GM23338 (cell line): ENCODE results near the gene GPRC5B. TPM values are rescaled to one million over a fixed set of nuclear protein-coding genes. Genes with fewer than 3 reads are reported as not detected.

Experiments used
- ATAC-seq: fragments of 200-7000 bp; cut with Tn5 transposase; 3 replicates; pipeline ENCODE4 v1.9.1; 2020
- DNase-seq: peaks from one replicate; pipeline ENCODE4 v3.0.0-alpha.2; 2015; ENCODE audit warnings: low spot score
- H2AFZ ChIP-seq: fragments of 200-600 bp; sonication (generic); 2 replicates; pipeline ENCODE4 v1.8.0; 2016; ENCODE audit warnings: antibody characterized with exemption, mild to moderate bottlenecking, moderate library complexity
- H3F3A ChIP-seq: fragments of 200-600 bp; sonication (generic); replicated peaks from 2 replicates; pipeline ENCODE4 v1.8.0; 2017; ENCODE audit warnings: antibody characterized with exemption, mixed run types, low read depth
- H3K27ac ChIP-seq: fragments of 200-600 bp; sonication (generic); 2 replicates; pipeline ENCODE4 v1.6.1; 2016; ENCODE audit warnings: low read depth
- H3K27me3 ChIP-seq: fragments of 200-600 bp; sonication (generic); 2 replicates; pipeline ENCODE4 v1.8.0; 2016; ENCODE audit warnings: mild to moderate bottlenecking, mixed run types, moderate library complexity; ENCODE audit not compliant: insufficient read depth
- H3K36me3 ChIP-seq: fragments of 200-600 bp; sonication (generic); 2 replicates; pipeline ENCODE4 v1.8.0; 2016; ENCODE audit warnings: mild to moderate bottlenecking; ENCODE audit not compliant: insufficient read depth
- H3K4me1 ChIP-seq: fragments of 200-600 bp; sonication (generic); 2 replicates; pipeline ENCODE4 v1.8.0; 2016; ENCODE audit warnings: mild to moderate bottlenecking, moderate library complexity; ENCODE audit not compliant: insufficient read depth
- H3K4me2 ChIP-seq: fragments of 200-600 bp; sonication (generic); 2 replicates; pipeline ENCODE4 v1.7.1; 2017; ENCODE audit warnings: mixed run types
- H3K4me3 ChIP-seq: fragments of 200-600 bp; sonication (generic); 2 replicates; pipeline ENCODE4 v1.6.1; 2016; ENCODE audit warnings: mixed run types
- H3K79me2 ChIP-seq: fragments of 200-600 bp; sonication (generic); replicated peaks from 2 replicates; pipeline ENCODE4 v1.8.0; 2017; ENCODE audit warnings: mild to moderate bottlenecking; ENCODE audit not compliant: insufficient read depth
- H3K9me2 ChIP-seq: fragments of 200-600 bp; sonication (generic); 2 replicates; pipeline ENCODE4 v1.8.0; 2017; ENCODE audit not compliant: insufficient read depth
- H4K20me1 ChIP-seq: fragments of 200-600 bp; sonication (generic); replicated peaks from 2 replicates; pipeline ENCODE4 v1.8.0; 2017; ENCODE audit warnings: mild to moderate bottlenecking; ENCODE audit not compliant: insufficient read depth
- H3K27ac Mint-ChIP-seq: 2 replicates; pipeline ENCODE4 v1.8.0; 2020; ENCODE audit warnings: inconsistent platforms, mild to moderate bottlenecking, moderate library complexity, mixed read lengths
- H3K27me3 Mint-ChIP-seq: 3 replicates; pipeline ENCODE4 v1.8.0; 2022; ENCODE audit warnings: low read depth, mild to moderate bottlenecking, moderate library complexity, mixed read lengths, inconsistent platforms; ENCODE audit not compliant: insufficient read depth, poor library complexity
- H3K36me3 Mint-ChIP-seq: 3 replicates; pipeline ENCODE4 v1.8.0; 2021; ENCODE audit warnings: low read depth, mild to moderate bottlenecking, inconsistent platforms, moderate library complexity, mixed read lengths
- H3K4me1 Mint-ChIP-seq: 3 replicates; pipeline ENCODE4 v1.8.0; 2020; ENCODE audit warnings: mild to moderate bottlenecking, inconsistent platforms, mixed read lengths
- H3K4me3 Mint-ChIP-seq: 3 replicates; pipeline ENCODE4 v1.8.0; 2021; ENCODE audit warnings: moderate library complexity, mild to moderate bottlenecking, inconsistent platforms, mixed read lengths
- H3K9me3 Mint-ChIP-seq: 3 replicates; pipeline ENCODE4 v1.8.0; 2020; ENCODE audit warnings: moderate library complexity, mild to moderate bottlenecking, inconsistent platforms, mixed read lengths
- ETS1 ChIP-seq: IDR thresholded peaks from 2 replicates; pipeline ENCODE4 v1.6.1; 2016; ENCODE audit warnings: antibody characterized with exemption
- EZH2 ChIP-seq: fragments of 200-600 bp; sonication (generic); IDR thresholded peaks from one replicate; pipeline ENCODE4 v1.8.0; 2017; ENCODE audit warnings: antibody characterized with exemption, mild to moderate bottlenecking, low read depth; ENCODE audit not compliant: unreplicated experiment
- JUNB ChIP-seq: IDR thresholded peaks from one replicate; pipeline ENCODE4 v1.6.1; 2016; ENCODE audit warnings: antibody characterized with exemption; ENCODE audit not compliant: unreplicated experiment
- NANOG ChIP-seq: IDR thresholded peaks from 2 replicates; pipeline ENCODE4 v1.6.1; 2016; ENCODE audit warnings: antibody characterized with exemption, borderline replicate concordance
- POLR2AphosphoS5 ChIP-seq: IDR thresholded peaks from 2 replicates; pipeline ENCODE4 v1.6.1; 2016; ENCODE audit warnings: antibody characterized with exemption, low read depth
- REST ChIP-seq: IDR thresholded peaks from one replicate; pipeline ENCODE4 v1.6.1; 2018; ENCODE audit warnings: antibody characterized with exemption; ENCODE audit not compliant: unreplicated experiment
- ZNF114 ChIP-seq: fragments of 250-450 bp; sonication (Bioruptor Pico); IDR thresholded peaks from 2 replicates; pipeline ENCODE4 v1.5.0; 2020; ENCODE audit warnings: mild to moderate bottlenecking, moderate library complexity
- ZNF331 ChIP-seq: fragments of 250-450 bp; sonication (Bioruptor Pico); IDR thresholded peaks from 2 replicates; pipeline ENCODE4 v1.5.0; 2020; ENCODE audit warnings: low read depth, mild to moderate bottlenecking, moderate library complexity
- ZNF462 ChIP-seq: fragments of 250-450 bp; sonication (Bioruptor Pico); IDR thresholded peaks from 2 replicates; pipeline ENCODE4 v1.5.0; 2020; ENCODE audit warnings: mild to moderate bottlenecking, moderate library complexity
- polyA plus RNA-seq: library from polyadenylated mRNA; unstranded; fragments of >200 nt; fragmentation: Nextera tagmentation; extraction: Ambion mirVana; gene quantifications from 2 replicates; pipeline ENCODE4 v1.2.1, GENCODE V29; 2016
- total RNA-seq: library from RNA; depleted of rRNA; stranded (reverse); fragments of >200 nt; shearing (Covaris generic); gene quantifications from 2 replicates; pipeline ENCODE4 v1.2.3, GENCODE V29; 2014
- TF ChIP-seq, protein P1 (sequence below), 2 experiments: fragments of 200-600 bp in 1 of 2; sonication (generic) in 1 of 2; conservative IDR thresholded peaks; 2 replicates each; pipeline versions ENCODE4 v1.5.1 to v1.6.1; 2016 to 2017; ENCODE audit warnings: antibody characterized with exemption in 2 of 2, low read depth in 2 of 2, mild to moderate bottlenecking in 2 of 2, moderate library complexity in 1 of 2

The GPRC5B gene
- total and polyA plus RNA-seq, 2 experiments from 2014 or later: 70.9 to 82.5 TPM

DNA sequence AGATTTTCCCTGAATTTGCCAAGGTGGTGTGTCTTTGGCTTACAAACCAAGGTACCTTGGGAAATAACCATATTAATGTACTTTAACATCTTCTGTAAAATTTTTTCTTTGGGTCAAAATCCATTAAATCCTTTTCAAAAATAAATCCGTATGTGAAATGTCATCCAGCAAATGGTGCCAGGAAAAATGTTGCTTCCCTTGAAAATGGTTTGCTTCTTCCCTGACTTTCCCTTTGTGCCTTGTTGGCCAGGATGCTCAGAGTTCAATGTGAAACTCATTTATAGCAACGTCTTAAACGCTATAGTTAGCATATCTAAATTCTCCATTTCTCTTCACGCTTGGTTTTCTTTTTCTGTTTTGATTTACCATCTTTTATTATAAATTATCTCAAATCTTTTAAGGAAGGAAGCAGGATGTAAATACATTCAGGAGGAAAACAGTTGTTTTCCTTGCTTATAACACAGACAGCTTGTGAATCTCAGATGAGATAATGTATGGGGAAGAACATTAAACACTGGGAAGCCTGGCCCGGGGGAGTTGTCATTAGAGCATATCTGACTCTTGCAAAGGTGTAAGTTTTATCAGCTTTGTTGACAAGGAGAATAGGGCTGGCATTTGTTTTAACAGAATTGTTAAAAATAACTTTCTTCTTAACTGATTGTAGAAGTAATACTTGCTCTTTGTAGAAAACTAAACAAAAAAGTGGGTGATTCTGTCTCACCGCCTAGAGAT is 42.1 kb downstream of the GPRC5B start (continued):
- no peak for TF ChIP-seq ZNF462 (CRISPR knock-in tag)
- TF ChIP-seq ETS1: no peak
- no peak for TF ChIP-seq NANOG

DNA sequence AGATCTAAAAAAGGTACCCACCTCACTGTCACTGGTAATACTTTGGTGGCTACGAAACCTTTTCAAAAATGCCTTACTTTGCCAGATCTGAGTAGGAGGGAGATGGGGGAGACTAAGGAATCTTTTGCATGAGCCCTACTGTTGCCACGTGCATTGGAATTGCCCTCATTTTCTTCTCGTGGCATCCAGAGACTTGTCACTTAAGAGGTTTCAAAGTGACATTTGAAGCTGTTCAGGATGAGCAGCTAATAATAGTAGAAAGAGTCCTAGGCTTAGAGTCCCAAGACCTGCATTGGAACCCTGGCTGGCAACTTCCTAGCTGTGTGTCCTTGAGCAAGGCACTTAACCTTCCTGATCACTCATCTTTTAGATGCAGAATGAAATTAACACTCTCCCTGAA is 43.5 kb downstream of the GPRC5B start:
- ATAC-seq: no peak
- H2AFZ ChIP-seq: no peak overlapping the region
- peaks cover 12% of the 10 kb centered on the region for H3K4me1 Mint-ChIP-seq
- no peak overlapping the region for H3K4me3 ChIP-seq
- H4K20me1 ChIP-seq: no peaks in the 10 kb centered on the region
- no peaks in the 10 kb centered on the region for H3K36me3 Mint-ChIP-seq
- no peak overlapping the region for H3K27ac ChIP-seq
- H3K27me3 Mint-ChIP-seq: no peaks in the 10 kb centered on the region
- peaks cover 7% of the 10 kb centered on the region for H3K4me1 ChIP-seq
- no peak overlapping the region for H3K27ac Mint-ChIP-seq
- no peaks in the 10 kb centered on the region for H3K79me2 ChIP-seq
- H3K4me3 Mint-ChIP-seq: no peak overlapping the region
- no peaks in the 10 kb centered on the region for H3K27me3 ChIP-seq
- no peak overlapping the region for H3K4me2 ChIP-seq
- no peak for DNase-seq
- no peaks in the 10 kb centered on the region for H3K36me3 ChIP-seq
- 0 out of 2 replicates have a peak, but pooled peaks cover 3% of the 10 kb centered on the region for H3F3A ChIP-seq
- no peaks in the 10 kb centered on the region for H3K9me2 ChIP-seq
- H3K9me3 Mint-ChIP-seq: no peaks in the 10 kb centered on the region
- TF ChIP-seq ZNF114 (CRISPR knock-in tag) (no peak), POLR2AphosphoS5 (no peak), REST (no peak), EZH2 (no peak), ZNF331 (CRISPR knock-in tag) (no peak), JUNB (no peak), NANOG (no peak), ETS1 (no peak)
- TF ChIP-seq, protein P1, sequence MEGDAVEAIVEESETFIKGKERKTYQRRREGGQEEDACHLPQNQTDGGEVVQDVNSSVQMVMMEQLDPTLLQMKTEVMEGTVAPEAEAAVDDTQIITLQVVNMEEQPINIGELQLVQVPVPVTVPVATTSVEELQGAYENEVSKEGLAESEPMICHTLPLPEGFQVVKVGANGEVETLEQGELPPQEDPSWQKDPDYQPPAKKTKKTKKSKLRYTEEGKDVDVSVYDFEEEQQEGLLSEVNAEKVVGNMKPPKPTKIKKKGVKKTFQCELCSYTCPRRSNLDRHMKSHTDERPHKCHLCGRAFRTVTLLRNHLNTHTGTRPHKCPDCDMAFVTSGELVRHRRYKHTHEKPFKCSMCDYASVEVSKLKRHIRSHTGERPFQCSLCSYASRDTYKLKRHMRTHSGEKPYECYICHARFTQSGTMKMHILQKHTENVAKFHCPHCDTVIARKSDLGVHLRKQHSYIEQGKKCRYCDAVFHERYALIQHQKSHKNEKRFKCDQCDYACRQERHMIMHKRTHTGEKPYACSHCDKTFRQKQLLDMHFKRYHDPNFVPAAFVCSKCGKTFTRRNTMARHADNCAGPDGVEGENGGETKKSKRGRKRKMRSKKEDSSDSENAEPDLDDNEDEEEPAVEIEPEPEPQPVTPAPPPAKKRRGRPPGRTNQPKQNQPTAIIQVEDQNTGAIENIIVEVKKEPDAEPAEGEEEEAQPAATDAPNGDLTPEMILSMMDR (conservative IDR thresholded peaks at IDR 0.05; ENCODE audit: low read depth in 2 of 2): no peak
